Fibroblast of the conjunctiva (primary cell): ENCODE results near the gene APOL5.
A peak's percentile ranks its signal among the peaks of the same experiment; 100 is the strongest.

Experiments
- DNase-seq: peaks from one replicate; pipeline ENCODE4 v3.0.0-alpha.2; 2010; ENCODE audit warnings: low read depth

The APOL5 gene

GRCh38 chr22:35743326-35743860, 25.7 kb downstream of the APOL5 start:
- no peak for DNase-seq

GRCh38 chr22:35746248-35746647, 28.6 kb downstream of the APOL5 start:
- no peak for DNase-seq

- DNase-seq = no peak
These were observed 29.5 kb downstream of the APOL5 start for GRCh38 chr22:35746946-35747703.

- no peak for DNase-seq
These were observed 32.1 kb downstream of the APOL5 start for GRCh38 chr22:35749808-35750207.

- no peak for DNase-seq
These were observed 34.6 kb downstream of the APOL5 start for GRCh38 chr22:35752006-35752862.

GRCh38 chr22:35752863-35753189, 35.2 kb downstream of the APOL5 start:
- no peak for DNase-seq

- DNase-seq = no peak
These were observed 37.1 kb downstream of the APOL5 start for GRCh38 chr22:35754761-35755160.

- DNase-seq = no peak
These were observed 39.0 kb downstream of the APOL5 start for GRCh38 chr22:35756722-35757121.

- DNase-seq = no peak
These were observed 40.7 kb downstream of the APOL5 start for GRCh38 chr22:35758394-35758793.

- DNase-seq = no peak
These were observed 43.4 kb downstream of the APOL5 start for GRCh38 chr22:35761037-35761436.

GRCh38 chr22:35766654-35767580, 49.2 kb downstream of the APOL5 start:
- no peak for DNase-seq

GRCh38 chr22:35769974-35770373, 52.3 kb downstream of the APOL5 start:
- DNase-seq = no peak

- DNase-seq = no peak
These were observed 57.7 kb downstream of the APOL5 start for GRCh38 chr22:35775339-35775738.

GRCh38 chr22:35777335-35777975, 59.8 kb downstream of the APOL5 start:
- peak; percentile 33 for DNase-seq
